Ishikawa (cell line): ENCODE data around the gene KLHL6.

Experiments used
- CEBPB ChIP-seq: IDR thresholded peaks from 2 replicates; pipeline ENCODE4 v1.6.1; 2012
- CREB1 ChIP-seq: IDR thresholded peaks from 2 replicates; pipeline ENCODE4 v1.6.1; 2012; ENCODE audit warnings: low read depth
- EGR1 ChIP-seq: IDR thresholded peaks from 2 replicates; pipeline ENCODE4 v1.6.1; 2012
- EP300 ChIP-seq: IDR thresholded peaks from 2 replicates; pipeline ENCODE4 v1.6.1; 2012; ENCODE audit warnings: borderline replicate concordance
- FOXM1 ChIP-seq: IDR thresholded peaks from 2 replicates; pipeline ENCODE4 v1.6.1; 2012; ENCODE audit warnings: low read depth, borderline replicate concordance
- NFIC ChIP-seq: IDR thresholded peaks from 2 replicates; pipeline ENCODE4 v1.6.1; 2012
- RAD21 ChIP-seq: IDR thresholded peaks from 2 replicates; pipeline ENCODE4 v1.6.1; 2012; ENCODE audit warnings: low read depth
- TAF1 ChIP-seq: IDR thresholded peaks from 2 replicates; pipeline ENCODE4 v1.6.1; 2012; ENCODE audit warnings: low read depth, mild to moderate bottlenecking
- TEAD4 ChIP-seq: IDR thresholded peaks from 2 replicates; pipeline ENCODE4 v1.6.1; 2012
- YY1 ChIP-seq: IDR thresholded peaks from 2 replicates; pipeline ENCODE4 v1.6.1; 2012; ENCODE audit warnings: low read depth
- ZBTB7A ChIP-seq: IDR thresholded peaks from 2 replicates; pipeline ENCODE4 v1.6.1; 2012; ENCODE audit warnings: low read depth
- TF ChIP-seq, protein P1 (sequence below): IDR thresholded peaks from 2 replicates; pipeline ENCODE4 v1.6.1; 2012; ENCODE audit warnings: low read depth, mild to moderate bottlenecking
- TF ChIP-seq, protein P2 (sequence below): IDR thresholded peaks from 2 replicates; pipeline ENCODE4 v1.6.1; 2012
- TF ChIP-seq, protein P3 (sequence below): IDR thresholded peaks from 2 replicates; pipeline ENCODE4 v1.6.1; 2012

DNA sequence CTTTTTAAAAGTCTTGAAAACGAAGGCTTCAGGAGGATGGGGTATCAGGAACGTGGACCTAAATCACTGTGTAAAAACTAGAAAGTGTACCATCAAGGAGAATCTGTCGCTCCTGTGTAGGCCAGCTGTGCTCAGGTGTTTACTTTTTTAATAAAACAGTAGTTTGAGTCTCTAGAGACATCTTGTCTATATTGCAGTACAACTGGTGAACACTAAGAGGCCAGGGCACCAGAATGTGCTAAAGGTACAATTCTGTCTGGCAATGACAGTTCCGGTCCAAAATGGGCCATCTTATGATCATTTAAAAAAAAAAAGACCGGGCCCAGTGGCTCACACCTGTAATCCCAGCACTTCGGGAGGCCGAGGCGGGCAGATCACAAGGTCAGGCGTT is 65.3 kb downstream of the KLHL6 start:
- TF ChIP-seq EP300 = no peak
- TF ChIP-seq NFIC = no peak
- no peak for TF ChIP-seq TAF1
- no peak for TF ChIP-seq YY1
- TF ChIP-seq, protein P1, sequence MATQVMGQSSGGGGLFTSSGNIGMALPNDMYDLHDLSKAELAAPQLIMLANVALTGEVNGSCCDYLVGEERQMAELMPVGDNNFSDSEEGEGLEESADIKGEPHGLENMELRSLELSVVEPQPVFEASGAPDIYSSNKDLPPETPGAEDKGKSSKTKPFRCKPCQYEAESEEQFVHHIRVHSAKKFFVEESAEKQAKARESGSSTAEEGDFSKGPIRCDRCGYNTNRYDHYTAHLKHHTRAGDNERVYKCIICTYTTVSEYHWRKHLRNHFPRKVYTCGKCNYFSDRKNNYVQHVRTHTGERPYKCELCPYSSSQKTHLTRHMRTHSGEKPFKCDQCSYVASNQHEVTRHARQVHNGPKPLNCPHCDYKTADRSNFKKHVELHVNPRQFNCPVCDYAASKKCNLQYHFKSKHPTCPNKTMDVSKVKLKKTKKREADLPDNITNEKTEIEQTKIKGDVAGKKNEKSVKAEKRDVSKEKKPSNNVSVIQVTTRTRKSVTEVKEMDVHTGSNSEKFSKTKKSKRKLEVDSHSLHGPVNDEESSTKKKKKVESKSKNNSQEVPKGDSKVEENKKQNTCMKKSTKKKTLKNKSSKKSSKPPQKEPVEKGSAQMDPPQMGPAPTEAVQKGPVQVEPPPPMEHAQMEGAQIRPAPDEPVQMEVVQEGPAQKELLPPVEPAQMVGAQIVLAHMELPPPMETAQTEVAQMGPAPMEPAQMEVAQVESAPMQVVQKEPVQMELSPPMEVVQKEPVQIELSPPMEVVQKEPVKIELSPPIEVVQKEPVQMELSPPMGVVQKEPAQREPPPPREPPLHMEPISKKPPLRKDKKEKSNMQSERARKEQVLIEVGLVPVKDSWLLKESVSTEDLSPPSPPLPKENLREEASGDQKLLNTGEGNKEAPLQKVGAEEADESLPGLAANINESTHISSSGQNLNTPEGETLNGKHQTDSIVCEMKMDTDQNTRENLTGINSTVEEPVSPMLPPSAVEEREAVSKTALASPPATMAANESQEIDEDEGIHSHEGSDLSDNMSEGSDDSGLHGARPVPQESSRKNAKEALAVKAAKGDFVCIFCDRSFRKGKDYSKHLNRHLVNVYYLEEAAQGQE = no peak
- TF ChIP-seq, protein P2, sequence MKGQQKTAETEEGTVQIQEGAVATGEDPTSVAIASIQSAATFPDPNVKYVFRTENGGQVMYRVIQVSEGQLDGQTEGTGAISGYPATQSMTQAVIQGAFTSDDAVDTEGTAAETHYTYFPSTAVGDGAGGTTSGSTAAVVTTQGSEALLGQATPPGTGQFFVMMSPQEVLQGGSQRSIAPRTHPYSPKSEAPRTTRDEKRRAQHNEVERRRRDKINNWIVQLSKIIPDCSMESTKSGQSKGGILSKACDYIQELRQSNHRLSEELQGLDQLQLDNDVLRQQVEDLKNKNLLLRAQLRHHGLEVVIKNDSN = no peak
- TF ChIP-seq RAD21 = no peak
- no peak for TF ChIP-seq CREB1
- no peak for TF ChIP-seq FOXM1
- TF ChIP-seq, protein P3, sequence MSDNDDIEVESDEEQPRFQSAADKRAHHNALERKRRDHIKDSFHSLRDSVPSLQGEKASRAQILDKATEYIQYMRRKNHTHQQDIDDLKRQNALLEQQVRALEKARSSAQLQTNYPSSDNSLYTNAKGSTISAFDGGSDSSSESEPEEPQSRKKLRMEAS = no peak
- no peak for TF ChIP-seq CEBPB
- no peak for TF ChIP-seq EGR1
- TF ChIP-seq TEAD4 = no peak
- TF ChIP-seq ZBTB7A = no peak
